ENCODE data around the gene TLE2. TPM values are rescaled to one million over a fixed set of nuclear protein-coding genes. Genes with fewer than 3 reads are reported as not detected.

The TLE2 gene
- polyA plus RNA-seq, 2 of the 4 experiments (the other 2 are of a cell fraction), result 2.1 to 2.6 TPM

DNA sequence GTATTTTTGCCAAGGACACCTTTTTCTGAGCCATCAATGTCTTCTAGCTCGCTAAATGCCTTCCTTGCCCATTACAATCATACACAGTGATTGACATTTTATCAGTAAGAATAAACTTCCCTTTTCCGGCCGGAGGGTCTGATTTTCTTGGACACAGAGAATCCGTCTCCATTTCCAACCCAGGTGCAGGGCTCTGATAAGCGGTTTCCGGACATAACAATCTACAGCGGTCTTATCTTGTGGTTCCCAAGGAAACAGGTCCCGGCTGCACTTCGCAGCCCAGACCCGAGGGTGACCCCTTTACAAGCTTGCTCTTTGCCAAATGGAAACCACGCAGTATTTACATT is 79.2 kb downstream of the TLE2 start:
- peak; percentile 44 to 47 for DNase-seq (ENCODE audit: low read depth in 1 of 2, low spot score in 1 of 2)
- no peaks in the 10 kb centered on the region for H3K9me3 ChIP-seq
- CTCF ChIA-PET, result interaction anchor here (0.5 to 4.8 kb wide), 26 partner anchors 10 to 770 kb away, joined by 3 to 76 read pairs (median 6); partner anchors contain the start of genes TLE6, ZNF555 and ZNF57
- POLR2A ChIA-PET, result interaction anchor here (0.6 to 2.0 kb wide), 6 partner anchors 63 to 371 kb away, joined by 3 to 22 read pairs (median 4); partner anchors contain the start of gene TLE2
- H3K27ac ChIP-seq, result peak overlapping the region; percentile 88 to 95
- no peak for TF ChIP-seq CBX8 (IDR thresholded peaks at IDR 0.05)
- TF ChIP-seq CEBPB (IDR thresholded peaks at IDR 0.05), result no peak
- no peak for TF ChIP-seq SREBF2 (IDR thresholded peaks at IDR 0.05)
- no peak for TF ChIP-seq HEYL (CRISPR knock-in tag; IDR thresholded peaks at IDR 0.05)
- no peak for TF ChIP-seq ZFP36 (IDR thresholded peaks at IDR 0.05; ENCODE audit: borderline replicate concordance, partially characterized antibody)
- TF ChIP-seq, protein P1, sequence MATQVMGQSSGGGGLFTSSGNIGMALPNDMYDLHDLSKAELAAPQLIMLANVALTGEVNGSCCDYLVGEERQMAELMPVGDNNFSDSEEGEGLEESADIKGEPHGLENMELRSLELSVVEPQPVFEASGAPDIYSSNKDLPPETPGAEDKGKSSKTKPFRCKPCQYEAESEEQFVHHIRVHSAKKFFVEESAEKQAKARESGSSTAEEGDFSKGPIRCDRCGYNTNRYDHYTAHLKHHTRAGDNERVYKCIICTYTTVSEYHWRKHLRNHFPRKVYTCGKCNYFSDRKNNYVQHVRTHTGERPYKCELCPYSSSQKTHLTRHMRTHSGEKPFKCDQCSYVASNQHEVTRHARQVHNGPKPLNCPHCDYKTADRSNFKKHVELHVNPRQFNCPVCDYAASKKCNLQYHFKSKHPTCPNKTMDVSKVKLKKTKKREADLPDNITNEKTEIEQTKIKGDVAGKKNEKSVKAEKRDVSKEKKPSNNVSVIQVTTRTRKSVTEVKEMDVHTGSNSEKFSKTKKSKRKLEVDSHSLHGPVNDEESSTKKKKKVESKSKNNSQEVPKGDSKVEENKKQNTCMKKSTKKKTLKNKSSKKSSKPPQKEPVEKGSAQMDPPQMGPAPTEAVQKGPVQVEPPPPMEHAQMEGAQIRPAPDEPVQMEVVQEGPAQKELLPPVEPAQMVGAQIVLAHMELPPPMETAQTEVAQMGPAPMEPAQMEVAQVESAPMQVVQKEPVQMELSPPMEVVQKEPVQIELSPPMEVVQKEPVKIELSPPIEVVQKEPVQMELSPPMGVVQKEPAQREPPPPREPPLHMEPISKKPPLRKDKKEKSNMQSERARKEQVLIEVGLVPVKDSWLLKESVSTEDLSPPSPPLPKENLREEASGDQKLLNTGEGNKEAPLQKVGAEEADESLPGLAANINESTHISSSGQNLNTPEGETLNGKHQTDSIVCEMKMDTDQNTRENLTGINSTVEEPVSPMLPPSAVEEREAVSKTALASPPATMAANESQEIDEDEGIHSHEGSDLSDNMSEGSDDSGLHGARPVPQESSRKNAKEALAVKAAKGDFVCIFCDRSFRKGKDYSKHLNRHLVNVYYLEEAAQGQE (IDR thresholded peaks at IDR 0.05), result no peak
- no peak for TF ChIP-seq MYC (IDR thresholded peaks at IDR 0.05; ENCODE audit: borderline replicate concordance, low read length)
- no peak for TF ChIP-seq RNF2 (IDR thresholded peaks at IDR 0.05; ENCODE audit: borderline replicate concordance, low read depth)
- TF ChIP-seq FOSL2 (IDR thresholded peaks at IDR 0.05), result no peak
- TF ChIP-seq FOSL2 (CRISPR knock-in tag; IDR thresholded peaks at IDR 0.05), result no peak
- TF ChIP-seq, protein P2, sequence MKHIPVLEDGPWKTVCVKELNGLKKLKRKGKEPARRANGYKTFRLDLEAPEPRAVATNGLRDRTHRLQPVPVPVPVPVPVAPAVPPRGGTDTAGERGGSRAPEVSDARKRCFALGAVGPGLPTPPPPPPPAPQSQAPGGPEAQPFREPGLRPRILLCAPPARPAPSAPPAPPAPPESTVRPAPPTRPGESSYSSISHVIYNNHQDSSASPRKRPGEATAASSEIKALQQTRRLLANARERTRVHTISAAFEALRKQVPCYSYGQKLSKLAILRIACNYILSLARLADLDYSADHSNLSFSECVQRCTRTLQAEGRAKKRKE (CRISPR knock-in tag; IDR thresholded peaks at IDR 0.05; ENCODE audit: low read depth), result no peak
- no peak for TF ChIP-seq EP300 (IDR thresholded peaks at IDR 0.05)
- TF ChIP-seq, protein P3, sequence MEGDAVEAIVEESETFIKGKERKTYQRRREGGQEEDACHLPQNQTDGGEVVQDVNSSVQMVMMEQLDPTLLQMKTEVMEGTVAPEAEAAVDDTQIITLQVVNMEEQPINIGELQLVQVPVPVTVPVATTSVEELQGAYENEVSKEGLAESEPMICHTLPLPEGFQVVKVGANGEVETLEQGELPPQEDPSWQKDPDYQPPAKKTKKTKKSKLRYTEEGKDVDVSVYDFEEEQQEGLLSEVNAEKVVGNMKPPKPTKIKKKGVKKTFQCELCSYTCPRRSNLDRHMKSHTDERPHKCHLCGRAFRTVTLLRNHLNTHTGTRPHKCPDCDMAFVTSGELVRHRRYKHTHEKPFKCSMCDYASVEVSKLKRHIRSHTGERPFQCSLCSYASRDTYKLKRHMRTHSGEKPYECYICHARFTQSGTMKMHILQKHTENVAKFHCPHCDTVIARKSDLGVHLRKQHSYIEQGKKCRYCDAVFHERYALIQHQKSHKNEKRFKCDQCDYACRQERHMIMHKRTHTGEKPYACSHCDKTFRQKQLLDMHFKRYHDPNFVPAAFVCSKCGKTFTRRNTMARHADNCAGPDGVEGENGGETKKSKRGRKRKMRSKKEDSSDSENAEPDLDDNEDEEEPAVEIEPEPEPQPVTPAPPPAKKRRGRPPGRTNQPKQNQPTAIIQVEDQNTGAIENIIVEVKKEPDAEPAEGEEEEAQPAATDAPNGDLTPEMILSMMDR (IDR thresholded peaks at IDR 0.05), result no peak
- peak overlapping the region; percentile 78 for H3K4me3 ChIP-seq
- WGBS (ENCODE audit: missing lambda C conversion rate), result 2% methylated on average over 11 of the region's 11 CpGs
- H3K4me1 ChIP-seq, result peaks cover 6% of the 10 kb centered on the region
- peak; percentile 9 to 46; a peak in 4 of 6 replicates for ATAC-seq
- no peak for FAIRE-seq
- H3K4me2 ChIP-seq, result peak overlapping the region; percentile 79

Other genes starting within 250 kb of the TLE2 start
- gene SGTA, start 246.0 kb downstream of the TLE2 start, polyA plus RNA-seq (2011; rRNA removed), result 39.1 and 44.4 TPM in 2 replicates
- gene SGTA, start 246.0 kb downstream of the TLE2 start, polyA plus RNA-seq (2017; fragmentation: RNase III; extraction: RNeasy Plus Mini Kit Qiagen cat#74134 plus additional on column Dnase treatment), result 47.6 to 51.6 TPM (median 48.0 TPM) in 3 replicates
- gene THOP1, start 243.8 kb downstream of the TLE2 start, polyA plus RNA-seq (2011; rRNA removed), result 43.5 and 46.7 TPM in 2 replicates
- gene THOP1, start 243.8 kb downstream of the TLE2 start, polyA plus RNA-seq (2017; fragmentation: RNase III; extraction: RNeasy Plus Mini Kit Qiagen cat#74134 plus additional on column Dnase treatment), result 87.7 to 90.5 TPM (median 89.9 TPM) in 3 replicates
- gene ZNF554, start 209.4 kb downstream of the TLE2 start, polyA plus RNA-seq (2011; rRNA removed), result 0.54 and 0.75 TPM in 2 replicates
- 0.33 to 0.65 TPM (median 0.63 TPM) in 3 replicates for gene ZNF554, start 209.4 kb downstream of the TLE2 start, polyA plus RNA-seq (2017; fragmentation: RNase III; extraction: RNeasy Plus Mini Kit Qiagen cat#74134 plus additional on column Dnase treatment)
- gene ZNF555, start 187.8 kb downstream of the TLE2 start, polyA plus RNA-seq (2011; rRNA removed), result 2.3 and 3.7 TPM in 2 replicates
- gene ZNF555, start 187.8 kb downstream of the TLE2 start, polyA plus RNA-seq (2017; fragmentation: RNase III; extraction: RNeasy Plus Mini Kit Qiagen cat#74134 plus additional on column Dnase treatment), result 1.4 to 1.7 TPM (median 1.5 TPM) in 3 replicates
- gene ZNF556, start 161.9 kb downstream of the TLE2 start, polyA plus RNA-seq (2011; rRNA removed), result not detected in 2 replicates
- not detected in 3 replicates for gene ZNF556, start 161.9 kb downstream of the TLE2 start, polyA plus RNA-seq (2017; fragmentation: RNase III; extraction: RNeasy Plus Mini Kit Qiagen cat#74134 plus additional on column Dnase treatment)
- 2.6 and 3.3 TPM in 2 replicates for gene ZNF57, start 128.4 kb downstream of the TLE2 start, polyA plus RNA-seq (2011; rRNA removed)
- gene ZNF57, start 128.4 kb downstream of the TLE2 start, polyA plus RNA-seq (2017; fragmentation: RNase III; extraction: RNeasy Plus Mini Kit Qiagen cat#74134 plus additional on column Dnase treatment), result 1.9 to 2.5 TPM (median 2.2 TPM) in 3 replicates
- gene ZNF77, start 84.3 kb downstream of the TLE2 start, polyA plus RNA-seq (2011; rRNA removed), result 3.4 and 4.1 TPM in 2 replicates
- gene ZNF77, start 84.3 kb downstream of the TLE2 start, polyA plus RNA-seq (2017; fragmentation: RNase III; extraction: RNeasy Plus Mini Kit Qiagen cat#74134 plus additional on column Dnase treatment), result 1.7 to 1.9 TPM (median 1.7 TPM) in 3 replicates
- 3.1 and 6.1 TPM in 2 replicates for gene TLE6, start 51.7 kb downstream of the TLE2 start, polyA plus RNA-seq (2011; rRNA removed)
- gene TLE6, start 51.7 kb downstream of the TLE2 start, polyA plus RNA-seq (2017; fragmentation: RNase III; extraction: RNeasy Plus Mini Kit Qiagen cat#74134 plus additional on column Dnase treatment), result 4.2 to 5.4 TPM (median 5.1 TPM) in 3 replicates
- 171 and 183 TPM in 2 replicates for gene TLE5, start 33.2 kb upstream of the TLE2 start, polyA plus RNA-seq (2011; rRNA removed)
- 191 to 231 TPM (median 216 TPM) in 3 replicates for gene TLE5, start 33.2 kb upstream of the TLE2 start, polyA plus RNA-seq (2017; fragmentation: RNase III; extraction: RNeasy Plus Mini Kit Qiagen cat#74134 plus additional on column Dnase treatment)
- gene GNA11, start 65.1 kb upstream of the TLE2 start, polyA plus RNA-seq (2011; rRNA removed), result 5.5 and 8.6 TPM in 2 replicates
- 29.0 to 32.8 TPM (median 30.5 TPM) in 3 replicates for gene GNA11, start 65.1 kb upstream of the TLE2 start, polyA plus RNA-seq (2017; fragmentation: RNase III; extraction: RNeasy Plus Mini Kit Qiagen cat#74134 plus additional on column Dnase treatment)
- gene GNA15, start 106.8 kb upstream of the TLE2 start, polyA plus RNA-seq (2011; rRNA removed), result 0.06 and 0.07 TPM in 2 replicates
- gene GNA15, start 106.8 kb upstream of the TLE2 start, polyA plus RNA-seq (2017; fragmentation: RNase III; extraction: RNeasy Plus Mini Kit Qiagen cat#74134 plus additional on column Dnase treatment), result 0.04 TPM in 1 of 3 replicates, not detected in the others
- 0.09 TPM in 1 of 2 replicates, not detected in the other for gene S1PR4, start 149.5 kb upstream of the TLE2 start, polyA plus RNA-seq (2011; rRNA removed)
- gene S1PR4, start 149.5 kb upstream of the TLE2 start, polyA plus RNA-seq (2017; fragmentation: RNase III; extraction: RNeasy Plus Mini Kit Qiagen cat#74134 plus additional on column Dnase treatment), result 0.08 to 0.33 TPM (median 0.17 TPM) in 3 replicates
- 22.8 and 27.6 TPM in 2 replicates for gene NCLN, start 156.7 kb upstream of the TLE2 start, polyA plus RNA-seq (2011; rRNA removed)
- gene NCLN, start 156.7 kb upstream of the TLE2 start, polyA plus RNA-seq (2017; fragmentation: RNase III; extraction: RNeasy Plus Mini Kit Qiagen cat#74134 plus additional on column Dnase treatment), result 55.5 to 58.5 TPM (median 55.5 TPM) in 3 replicates
- 0.31 and 0.42 TPM in 2 replicates for gene CELF5, start 195.4 kb upstream of the TLE2 start, polyA plus RNA-seq (2011; rRNA removed)
- 0.61 to 0.87 TPM (median 0.75 TPM) in 3 replicates for gene CELF5, start 195.4 kb upstream of the TLE2 start, polyA plus RNA-seq (2017; fragmentation: RNase III; extraction: RNeasy Plus Mini Kit Qiagen cat#74134 plus additional on column Dnase treatment)

Measured in A549 (cell line).